GM19452 (cell line): ENCODE measurements around the gene RGL2.

Experiments
- ATAC-seq: cut with Tn5 transposase; IDR thresholded peaks from one replicate; pipeline ENCODE4 v1.9.1; 2021; ENCODE audit not compliant: unreplicated experiment

The RGL2 gene

DNA sequence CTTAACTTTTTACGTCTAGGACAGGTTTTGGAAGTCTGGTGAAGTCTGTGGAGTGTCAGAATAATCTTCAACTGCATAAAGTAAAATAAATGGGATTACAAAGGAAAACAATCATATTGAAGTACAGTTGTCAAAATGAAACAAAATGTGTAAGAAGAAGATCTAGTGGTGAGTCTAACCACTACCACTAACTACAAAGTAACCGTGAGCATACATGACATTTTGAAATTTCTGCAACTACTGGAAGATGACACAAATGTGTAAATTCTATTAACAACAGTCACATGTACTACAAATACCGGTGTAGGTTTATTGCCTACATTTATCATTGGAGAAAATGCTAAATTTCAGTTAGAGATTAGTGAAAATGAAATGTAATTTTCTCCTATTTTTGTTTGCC is 56.8 kb downstream of the RGL2 start:
- ATAC-seq: no peak
